ENCODE data around the gene XBP1.

The XBP1 gene

DNA sequence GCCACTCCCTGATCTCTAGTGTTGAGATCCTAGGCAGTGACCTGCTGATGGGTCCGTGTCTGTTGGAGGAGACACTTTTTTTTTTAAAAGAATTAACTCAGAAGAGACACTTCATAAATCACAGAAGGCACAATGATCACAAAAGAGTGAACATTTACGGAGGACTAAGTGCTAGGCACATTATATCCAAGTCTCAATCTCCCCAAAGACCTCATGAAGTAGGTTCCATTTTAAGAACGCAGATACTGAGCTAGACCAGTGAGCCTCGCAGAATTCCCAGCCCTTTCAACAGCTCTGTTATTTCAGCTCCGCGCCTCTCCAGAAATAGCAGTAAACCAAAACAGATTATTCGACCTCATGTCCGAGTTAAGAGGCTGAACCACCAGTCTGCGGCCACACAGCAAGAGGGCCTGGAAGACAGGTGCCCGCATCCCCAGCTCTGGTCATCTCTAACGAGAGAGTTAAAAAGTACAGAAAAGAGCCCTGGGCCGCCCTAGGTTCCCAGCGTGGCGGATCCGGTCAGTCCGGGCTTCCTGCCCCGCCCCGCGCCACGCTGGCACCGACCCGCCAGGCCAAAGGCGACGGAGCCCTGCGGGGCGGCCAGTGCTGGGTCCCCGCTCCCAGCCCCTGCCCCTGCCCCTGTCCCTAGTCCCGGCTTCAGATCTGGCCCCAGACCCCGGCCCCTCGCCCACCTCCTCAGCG, 612 bp downstream of the XBP1 start:
- H3K9ac ChIP-seq (ENCODE audit: low read length), result peak overlapping the region; percentile 96
- peak; percentile 78 for DNase-seq (ENCODE audit: low read depth)

DNA sequence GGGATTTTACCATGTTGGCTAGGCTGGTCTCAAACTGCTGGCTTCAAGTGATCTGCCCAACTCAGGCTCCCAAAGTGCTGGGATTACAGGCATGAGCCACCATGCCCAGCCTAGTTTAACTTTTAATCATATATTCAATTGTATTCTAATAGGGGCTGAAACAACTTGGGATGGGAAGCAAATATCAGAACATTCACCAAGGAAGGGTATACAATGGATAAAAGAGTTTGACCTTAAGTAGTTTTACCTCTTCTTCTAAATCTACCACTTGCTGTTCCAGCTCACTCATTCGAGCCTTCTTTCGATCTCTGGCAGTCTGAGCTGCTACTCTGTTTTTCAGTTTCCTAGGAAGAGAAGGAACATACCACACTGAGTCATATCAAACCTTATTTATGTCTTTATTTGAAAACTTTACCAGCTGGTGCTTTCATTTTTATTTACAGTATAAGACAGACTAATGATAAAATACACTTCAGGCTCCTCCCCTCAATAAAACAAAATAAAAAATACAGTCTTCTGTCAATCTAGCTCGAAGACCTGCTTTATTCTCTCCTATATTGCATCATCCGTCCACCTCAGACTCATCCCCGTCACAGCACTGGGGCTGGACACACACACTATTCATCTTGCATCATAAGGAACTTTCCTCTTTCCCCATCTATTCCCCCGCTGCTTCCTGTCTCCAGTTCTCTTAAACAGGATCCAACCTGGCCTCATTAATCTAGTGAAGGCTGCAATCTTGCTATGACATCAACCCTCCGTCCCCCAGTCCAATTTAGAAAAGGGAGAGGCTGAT, 1.4 kb downstream of the XBP1 start:
- Histone ChIP-seq H3K4me3 (ENCODE audit: low read length) (peak overlapping the region; percentile 96), H3K36me3 (ENCODE audit: control insufficient read depth, insufficient read depth, low read length, severe bottlenecking) (peaks cover 42% of the 10 kb centered on the region), H3K9me3 (ENCODE audit: control insufficient read depth, low read length) (no peaks in the 10 kb centered on the region), H3K27me3 (replicated peaks; ENCODE audit: control insufficient read depth, insufficient read depth, low read length) (no peaks in the 10 kb centered on the region), H3K4me1 (ENCODE audit: control insufficient read depth, insufficient read depth, low read length) (peaks cover 50% of the 10 kb centered on the region), H3K9ac (ENCODE audit: low read length) (peak overlapping the region; percentile 96)
- DNase-seq (ENCODE audit: low read depth), result peak; percentile 95

More for the DNA sequence above, 612 bp downstream of the XBP1 start:
- peaks cover 34% of the 10 kb centered on the region for H3K36me3 ChIP-seq (ENCODE audit: control insufficient read depth, insufficient read depth, low read length, severe bottlenecking)
- no peaks in the 10 kb centered on the region for H3K27me3 ChIP-seq (replicated peaks; ENCODE audit: control insufficient read depth, insufficient read depth, low read length)
- H3K9me3 ChIP-seq (ENCODE audit: control insufficient read depth, low read length), result no peaks in the 10 kb centered on the region
- peak overlapping the region; percentile 96 for H3K4me3 ChIP-seq (ENCODE audit: low read length)
- peaks cover 50% of the 10 kb centered on the region for H3K4me1 ChIP-seq (ENCODE audit: control insufficient read depth, insufficient read depth, low read length)

DNA sequence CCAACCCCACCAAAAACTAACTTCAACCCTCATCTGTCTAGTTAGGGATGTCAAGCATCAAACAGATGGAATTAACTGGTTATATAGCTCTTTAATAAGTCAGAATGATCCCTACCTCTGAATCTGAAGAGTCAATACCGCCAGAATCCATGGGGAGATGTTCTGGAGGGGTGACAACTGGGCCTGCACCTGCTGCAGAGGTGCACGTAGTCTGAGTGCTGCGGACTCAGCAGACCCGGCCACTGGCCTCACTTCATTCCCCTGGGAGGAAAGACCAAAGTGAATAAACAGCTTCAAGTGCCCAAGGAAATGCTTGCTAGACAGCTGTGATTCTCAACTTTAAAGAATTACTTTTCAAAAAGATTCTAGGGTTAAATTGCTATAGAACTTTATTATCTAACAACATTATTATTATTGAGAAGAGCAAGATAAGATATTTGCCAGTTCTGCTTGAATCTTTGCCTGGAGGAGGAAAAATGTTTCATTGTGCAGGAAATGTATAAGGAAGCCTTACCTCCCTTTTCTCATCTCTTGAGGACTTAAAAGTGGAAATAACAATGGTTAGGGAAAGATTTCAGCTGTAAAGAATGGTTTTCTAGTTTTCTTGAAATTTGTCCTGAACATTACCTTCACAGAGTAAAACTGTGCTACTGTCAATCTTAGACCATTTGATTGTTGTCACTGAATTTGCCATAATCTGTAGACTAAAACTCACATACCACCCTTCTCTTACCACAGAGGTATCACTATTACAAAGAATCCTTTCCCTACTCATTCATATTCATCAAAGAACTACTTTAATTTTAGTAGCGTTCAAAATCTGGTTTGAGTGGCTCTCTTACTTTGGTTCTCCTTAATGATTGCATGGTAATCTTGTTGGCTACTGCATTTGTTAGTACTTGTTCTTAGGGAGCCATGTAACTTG, 4.2 kb downstream of the XBP1 start:
- Histone ChIP-seq H3K4me1 (ENCODE audit: control insufficient read depth, insufficient read depth, low read length) (peaks cover 37% of the 10 kb centered on the region), H3K9me3 (ENCODE audit: control insufficient read depth, low read length) (no peaks in the 10 kb centered on the region), H3K36me3 (ENCODE audit: control insufficient read depth, insufficient read depth, low read length, severe bottlenecking) (peaks cover 45% of the 10 kb centered on the region), H3K9ac (ENCODE audit: low read length) (peak overlapping the region; percentile 41), H3K27me3 (replicated peaks; ENCODE audit: control insufficient read depth, insufficient read depth, low read length) (no peaks in the 10 kb centered on the region), H3K4me3 (ENCODE audit: low read length) (no peak overlapping the region)
- no peak for DNase-seq (ENCODE audit: low read depth)

DNA sequence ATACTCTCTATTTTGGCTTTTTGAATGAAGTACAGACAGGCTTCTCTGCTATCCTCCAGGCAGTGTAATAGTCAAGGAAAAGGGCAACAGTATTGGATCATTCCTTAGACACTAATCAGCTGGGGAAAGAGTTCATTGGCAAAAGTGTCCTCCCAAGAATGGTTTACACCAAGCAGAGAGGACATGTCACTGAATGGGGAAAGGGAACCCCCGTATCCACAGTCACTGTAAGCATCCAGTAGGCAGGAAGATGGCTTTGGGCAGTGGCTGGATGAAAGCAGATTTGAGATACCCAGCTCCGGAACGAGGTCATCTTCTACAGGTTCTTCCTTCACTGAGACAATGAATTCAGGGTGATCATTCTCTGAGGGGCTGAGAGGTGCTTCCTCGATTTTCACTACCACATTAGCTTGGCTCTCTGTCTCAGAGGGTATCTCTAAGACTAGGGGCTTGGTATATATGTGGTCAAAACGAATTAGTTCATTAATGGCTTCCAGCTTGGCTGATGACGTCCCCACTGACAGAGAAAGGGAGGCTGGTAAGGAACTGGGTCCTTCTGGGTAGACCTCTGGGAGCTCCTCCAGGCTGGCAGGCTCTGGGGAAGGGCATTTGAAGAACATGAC, 5.2 kb downstream of the XBP1 start:
- peaks cover 37% of the 10 kb centered on the region for H3K4me1 ChIP-seq (ENCODE audit: control insufficient read depth, insufficient read depth, low read length)
- no peak overlapping the region for H3K4me3 ChIP-seq (ENCODE audit: low read length)
- no peaks in the 10 kb centered on the region for H3K9me3 ChIP-seq (ENCODE audit: control insufficient read depth, low read length)
- H3K27me3 ChIP-seq (replicated peaks; ENCODE audit: control insufficient read depth, insufficient read depth, low read length), result no peaks in the 10 kb centered on the region
- peaks cover 45% of the 10 kb centered on the region for H3K36me3 ChIP-seq (ENCODE audit: control insufficient read depth, insufficient read depth, low read length, severe bottlenecking)
- no peak for DNase-seq (ENCODE audit: low read depth)
- H3K9ac ChIP-seq (ENCODE audit: low read length), result peak overlapping the region; percentile 20

DNA sequence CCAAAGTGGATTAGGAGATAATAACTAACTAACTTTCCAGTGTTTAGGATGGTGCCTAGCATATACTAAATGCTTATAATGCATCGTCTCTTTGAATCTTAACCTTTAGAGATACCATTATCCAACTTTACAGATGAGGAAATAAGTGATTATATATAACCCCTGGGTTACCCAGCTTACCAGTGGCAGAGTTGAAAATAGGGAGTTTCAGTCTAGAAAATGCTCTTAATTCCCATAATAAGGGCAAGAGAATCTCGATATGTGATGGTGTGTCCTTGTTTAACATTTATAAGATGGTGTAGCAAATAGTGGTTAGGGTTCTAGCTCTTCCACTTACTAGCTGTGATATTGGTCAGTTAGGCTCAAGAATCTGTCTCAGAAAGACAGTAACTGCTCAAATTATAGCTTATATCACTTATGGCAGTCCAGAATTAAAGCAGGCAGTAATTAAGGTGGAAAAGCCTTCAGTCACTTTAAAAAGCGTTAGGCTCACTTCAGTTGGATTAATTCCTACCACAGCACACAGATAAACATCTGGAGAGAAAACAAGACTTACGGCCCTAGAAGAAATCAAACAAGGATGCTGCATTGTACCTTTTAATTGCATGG, 6.3 kb downstream of the XBP1 start:
- Histone ChIP-seq H3K4me3 (ENCODE audit: low read length) (no peak overlapping the region), H3K4me1 (ENCODE audit: control insufficient read depth, insufficient read depth, low read length) (peaks cover 37% of the 10 kb centered on the region), H3K9me3 (ENCODE audit: control insufficient read depth, low read length) (no peaks in the 10 kb centered on the region), H3K9ac (ENCODE audit: low read length) (no peak overlapping the region), H3K27me3 (replicated peaks; ENCODE audit: control insufficient read depth, insufficient read depth, low read length) (no peaks in the 10 kb centered on the region), H3K36me3 (ENCODE audit: control insufficient read depth, insufficient read depth, low read length, severe bottlenecking) (peaks cover 48% of the 10 kb centered on the region)
- no peak for DNase-seq (ENCODE audit: low read depth)

DNA sequence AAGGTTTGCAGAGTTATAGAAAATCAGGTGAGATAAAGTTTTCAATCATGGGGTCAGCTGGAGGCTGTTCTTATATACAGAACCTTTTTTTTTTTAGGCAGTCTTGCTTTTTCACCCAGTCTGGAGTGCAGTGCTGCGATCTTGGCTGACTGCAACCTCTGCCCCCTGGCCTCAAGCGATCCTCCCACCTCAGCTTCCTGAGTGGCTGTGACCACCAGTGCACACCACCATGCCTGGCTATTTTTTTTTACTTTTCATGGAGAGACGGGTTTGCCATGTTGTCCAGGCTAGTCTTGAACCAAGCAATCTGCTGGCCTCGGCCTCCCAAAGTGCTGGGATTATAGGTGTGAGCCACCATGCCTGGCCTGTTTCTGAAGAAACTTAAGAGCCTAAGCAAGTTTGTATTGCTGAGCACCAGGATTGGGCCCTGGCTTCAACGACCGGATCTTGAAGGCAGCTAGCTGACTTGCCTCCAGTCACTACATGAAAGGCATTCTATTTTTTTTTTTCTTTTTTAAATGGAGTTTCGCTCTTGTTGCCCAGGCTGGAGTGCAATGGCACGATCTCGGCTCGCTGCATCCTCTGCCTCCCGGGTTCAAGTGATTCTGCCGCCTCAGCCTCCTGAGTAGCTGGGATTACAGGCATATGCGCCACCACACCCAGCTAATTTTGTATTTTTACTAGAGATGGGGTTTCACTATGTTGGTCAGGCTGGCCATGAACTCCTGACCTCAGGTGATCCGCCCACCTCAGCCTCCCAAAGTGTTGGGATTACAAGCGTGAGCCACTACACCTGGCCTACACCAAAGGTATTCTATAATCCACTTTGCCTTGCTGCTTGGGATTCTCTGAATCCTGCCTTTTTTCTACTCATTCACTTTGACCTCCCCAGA, 7.6 kb downstream of the XBP1 start:
- Histone ChIP-seq H3K9ac (ENCODE audit: low read length) (no peak overlapping the region), H3K4me1 (ENCODE audit: control insufficient read depth, insufficient read depth, low read length) (peaks cover 33% of the 10 kb centered on the region), H3K9me3 (ENCODE audit: control insufficient read depth, low read length) (no peaks in the 10 kb centered on the region), H3K27me3 (replicated peaks; ENCODE audit: control insufficient read depth, insufficient read depth, low read length) (no peaks in the 10 kb centered on the region), H3K36me3 (ENCODE audit: control insufficient read depth, insufficient read depth, low read length, severe bottlenecking) (peaks cover 49% of the 10 kb centered on the region), H3K4me3 (ENCODE audit: low read length) (no peak overlapping the region)
- no peak for DNase-seq (ENCODE audit: low read depth)

DNA sequence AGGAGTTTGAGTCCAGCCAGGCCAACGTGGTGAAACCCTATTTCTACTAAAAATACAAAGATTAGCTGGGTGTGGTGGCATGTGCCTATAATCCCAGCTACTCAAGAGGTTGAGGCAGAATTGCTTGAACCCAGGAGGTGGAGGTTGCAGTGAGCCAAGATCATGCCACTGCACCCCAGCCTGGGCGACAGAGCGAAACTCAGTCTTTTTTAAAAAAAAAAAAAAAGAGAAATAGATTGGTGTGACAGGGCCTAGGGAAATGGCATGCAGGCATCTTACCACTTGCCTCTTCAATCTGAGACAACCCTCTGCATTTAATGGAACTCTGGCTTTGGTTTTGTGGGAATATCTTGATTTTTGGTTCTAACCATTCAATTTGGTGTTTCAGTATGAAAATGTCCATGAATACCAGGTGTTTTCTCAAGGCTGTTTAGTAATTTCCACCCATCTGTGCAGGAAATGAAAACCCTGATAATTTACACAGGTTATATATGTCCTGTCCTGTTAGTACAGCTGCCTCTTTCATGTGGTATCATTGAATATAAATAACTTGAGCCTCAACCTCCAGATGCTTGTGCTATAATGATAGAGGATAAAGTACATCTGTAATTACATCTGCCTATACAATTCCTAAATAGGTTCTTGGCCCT, 8.4 kb downstream of the XBP1 start:
- no peaks in the 10 kb centered on the region for H3K9me3 ChIP-seq (ENCODE audit: control insufficient read depth, low read length)
- no peak for DNase-seq (ENCODE audit: low read depth)
- peaks cover 50% of the 10 kb centered on the region for H3K36me3 ChIP-seq (ENCODE audit: control insufficient read depth, insufficient read depth, low read length, severe bottlenecking)
- H3K4me3 ChIP-seq (ENCODE audit: low read length), result no peak overlapping the region
- H3K9ac ChIP-seq (ENCODE audit: low read length), result no peak overlapping the region
- no peaks in the 10 kb centered on the region for H3K27me3 ChIP-seq (replicated peaks; ENCODE audit: control insufficient read depth, insufficient read depth, low read length)
- H3K4me1 ChIP-seq (ENCODE audit: control insufficient read depth, insufficient read depth, low read length), result peaks cover 27% of the 10 kb centered on the region

DNA sequence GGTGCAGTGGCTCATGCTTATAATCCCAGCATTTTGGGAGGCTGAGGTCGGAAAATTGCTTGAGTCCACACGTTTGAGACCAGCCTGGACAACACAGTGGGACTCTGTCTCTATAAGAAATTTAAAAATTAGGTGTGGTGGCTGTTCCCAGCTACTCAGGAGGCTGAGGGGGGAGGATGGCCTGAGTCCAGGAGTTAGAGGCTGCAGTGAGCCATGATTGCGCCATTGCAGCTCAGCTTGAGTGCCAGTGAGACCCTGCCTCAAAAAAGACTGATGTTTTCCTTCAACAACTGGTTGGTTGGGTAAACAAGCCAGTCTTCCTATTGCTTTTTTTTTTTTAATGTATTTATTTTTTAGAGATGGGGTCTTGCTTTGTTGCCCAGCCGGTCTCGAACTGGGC, 9.2 kb downstream of the XBP1 start:
- peaks cover 50% of the 10 kb centered on the region for H3K36me3 ChIP-seq (ENCODE audit: control insufficient read depth, insufficient read depth, low read length, severe bottlenecking)
- no peaks in the 10 kb centered on the region for H3K9me3 ChIP-seq (ENCODE audit: control insufficient read depth, low read length)
- peaks cover 19% of the 10 kb centered on the region for H3K4me1 ChIP-seq (ENCODE audit: control insufficient read depth, insufficient read depth, low read length)
- no peaks in the 10 kb centered on the region for H3K27me3 ChIP-seq (replicated peaks; ENCODE audit: control insufficient read depth, insufficient read depth, low read length)
- no peak overlapping the region for H3K4me3 ChIP-seq (ENCODE audit: low read length)
- no peak overlapping the region for H3K9ac ChIP-seq (ENCODE audit: low read length)
- DNase-seq (ENCODE audit: low read depth), result no peak

DNA sequence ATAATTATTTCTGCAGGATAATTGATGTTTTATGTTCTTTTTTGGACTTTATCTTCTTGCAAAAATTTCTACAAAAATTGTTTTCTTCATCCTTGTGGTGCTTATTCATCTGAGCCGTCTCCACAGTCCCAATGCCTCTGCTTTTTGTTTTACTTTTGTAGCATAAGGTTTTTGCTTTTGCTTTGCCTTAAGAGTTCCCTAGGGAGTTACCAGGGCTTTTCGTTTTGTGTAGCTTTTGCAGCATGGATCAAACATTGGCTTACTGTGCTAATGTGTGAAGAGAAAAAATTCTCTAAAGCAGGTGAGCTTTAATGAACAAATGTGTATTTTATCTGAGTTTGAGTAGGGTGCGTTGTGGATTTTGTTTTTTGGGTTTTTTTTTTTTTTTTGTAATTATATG, 11.8 kb downstream of the XBP1 start:
- Histone ChIP-seq H3K9me3 (ENCODE audit: control insufficient read depth, low read length) (no peaks in the 10 kb centered on the region), H3K36me3 (ENCODE audit: control insufficient read depth, insufficient read depth, low read length, severe bottlenecking) (peaks cover 51% of the 10 kb centered on the region), H3K4me3 (ENCODE audit: low read length) (no peak overlapping the region), H3K27me3 (replicated peaks; ENCODE audit: control insufficient read depth, insufficient read depth, low read length) (no peaks in the 10 kb centered on the region), H3K9ac (ENCODE audit: low read length) (no peak overlapping the region), H3K4me1 (ENCODE audit: control insufficient read depth, insufficient read depth, low read length) (peaks cover 8% of the 10 kb centered on the region)
- no peak for DNase-seq (ENCODE audit: low read depth)

Data from adipocyte (in vitro differentiated cells).